Measurements from ENCODE around the gene NUB1. TPM values are rescaled to one million over a fixed set of nuclear protein-coding genes. Genes with fewer than 3 reads are reported as not detected.

Gene NUB1
- total RNA-seq, 1 donor from 2014 or later: 41.6 TPM

DNA sequence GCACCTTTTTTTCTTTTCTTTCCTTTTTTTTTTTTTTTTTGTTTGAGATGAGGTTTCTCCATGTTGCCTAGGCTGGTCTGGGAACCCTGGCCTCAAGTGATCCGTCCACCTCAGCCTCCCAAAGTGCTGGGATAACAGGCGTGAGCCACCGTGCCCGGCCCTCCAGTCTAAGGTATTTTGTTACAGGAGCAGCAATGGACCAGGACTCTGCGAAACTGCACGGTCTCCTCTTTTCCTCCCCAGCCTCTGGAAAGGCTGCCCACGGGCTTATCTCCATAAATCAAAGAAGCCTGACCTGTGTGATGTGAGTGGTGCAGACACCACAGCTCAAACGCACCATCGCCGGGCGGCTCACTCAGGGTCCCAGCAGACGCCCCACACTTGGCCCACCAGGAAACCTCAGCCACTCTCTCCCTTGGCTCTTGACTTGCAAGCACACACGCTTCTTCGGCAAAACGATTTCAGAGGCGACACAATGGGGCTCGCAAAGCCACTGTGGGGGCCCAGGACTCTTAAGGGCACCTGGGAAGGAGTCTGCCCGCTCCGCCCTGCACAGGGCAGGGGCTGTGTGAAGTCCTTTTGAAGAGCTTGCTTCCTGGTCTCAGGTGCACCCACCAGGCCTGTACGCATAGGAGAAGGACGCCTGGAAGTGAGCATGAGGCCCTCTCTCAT lies 47.6 kb downstream of the NUB1 start:
- H3K4me3 Mint-ChIP-seq (ENCODE audit: unreplicated experiment): no peak overlapping the region
- H3K27me3 Mint-ChIP-seq (ENCODE audit: low read depth, unreplicated experiment): peaks cover 69% of the 10 kb centered on the region
- H3K79me2 ChIP-seq (ENCODE audit: insufficient read depth, low read length): no peaks in the 10 kb centered on the region
- no peak overlapping the region for H3K9ac ChIP-seq (ENCODE audit: low read length)
- no peak overlapping the region for H3K27ac ChIP-seq (ENCODE audit: low read depth, low read length)
- H2AFZ ChIP-seq (ENCODE audit: low read depth, low read length): no peak overlapping the region
- no peaks in the 10 kb centered on the region for H3K36me3 ChIP-seq (ENCODE audit: insufficient read depth, low read length)
- FAIRE-seq: no peak
- H3K4me1 ChIP-seq (ENCODE audit: insufficient read depth, low read length): no peaks in the 10 kb centered on the region
- H3K9me3 Mint-ChIP-seq (ENCODE audit: unreplicated experiment): peaks cover 2% of the 10 kb centered on the region
- peaks cover 6% of the 10 kb centered on the region for H3K4me1 Mint-ChIP-seq (ENCODE audit: low read depth, unreplicated experiment)
- no peak for DNase-seq (ENCODE audit: low read depth)
- H3K36me3 Mint-ChIP-seq (ENCODE audit: low read depth, unreplicated experiment): peaks cover 2% of the 10 kb centered on the region
- TF ChIP-seq EZH2 (IDR thresholded peaks at IDR 0.05; ENCODE audit: insufficient read depth, low read length) (no peak), CTCF (IDR thresholded peaks at IDR 0.05; ENCODE audit: insufficient read depth, low read depth, low read length) (no peak)
- no peak overlapping the region for H3K4me3 ChIP-seq (ENCODE audit: insufficient read depth, low read depth, low read length)
- no peak overlapping the region for H3K27ac Mint-ChIP-seq (ENCODE audit: unreplicated experiment)
- H3K27me3 ChIP-seq (ENCODE audit: insufficient read depth, low read length): peaks cover 12% of the 10 kb centered on the region
- no peaks in the 10 kb centered on the region for H4K20me1 ChIP-seq (ENCODE audit: insufficient read depth, low read length)
- no peaks in the 10 kb centered on the region for H3K9me3 ChIP-seq (ENCODE audit: insufficient read depth, low read depth, low read length)
- H3K4me2 ChIP-seq (ENCODE audit: low read length): no peak overlapping the region

- H3K36me3 Mint-ChIP-seq (ENCODE audit: low read depth, unreplicated experiment): peaks cover 2% of the 10 kb centered on the region
- no peak for TF ChIP-seq EZH2 (IDR thresholded peaks at IDR 0.05; ENCODE audit: insufficient read depth, low read length)
- no peak for TF ChIP-seq CTCF (IDR thresholded peaks at IDR 0.05; ENCODE audit: insufficient read depth, low read depth, low read length)
- H3K9me3 ChIP-seq (ENCODE audit: insufficient read depth, low read depth, low read length): no peaks in the 10 kb centered on the region
- H3K36me3 ChIP-seq (ENCODE audit: insufficient read depth, low read length): no peaks in the 10 kb centered on the region
- no peak overlapping the region for H3K9ac ChIP-seq (ENCODE audit: low read length)
- H2AFZ ChIP-seq (ENCODE audit: low read depth, low read length): no peak overlapping the region
- H3K4me3 Mint-ChIP-seq (ENCODE audit: unreplicated experiment): no peak overlapping the region
- FAIRE-seq (no peak), DNase-seq (ENCODE audit: low read depth) (no peak)
- H3K4me1 Mint-ChIP-seq (ENCODE audit: low read depth, unreplicated experiment): peaks cover 6% of the 10 kb centered on the region
- H3K4me2 ChIP-seq (ENCODE audit: low read length): no peak overlapping the region
- H3K27me3 ChIP-seq (ENCODE audit: insufficient read depth, low read length): peaks cover 5% of the 10 kb centered on the region
- H4K20me1 ChIP-seq (ENCODE audit: insufficient read depth, low read length): no peaks in the 10 kb centered on the region
- no peaks in the 10 kb centered on the region for H3K9me3 Mint-ChIP-seq (ENCODE audit: unreplicated experiment)
- H3K27ac Mint-ChIP-seq (ENCODE audit: unreplicated experiment): no peak overlapping the region
- no peaks in the 10 kb centered on the region for H3K79me2 ChIP-seq (ENCODE audit: insufficient read depth, low read length)
- H3K4me3 ChIP-seq (ENCODE audit: insufficient read depth, low read depth, low read length): no peak overlapping the region
- H3K27ac ChIP-seq (ENCODE audit: low read depth, low read length): no peak overlapping the region
- no peaks in the 10 kb centered on the region for H3K4me1 ChIP-seq (ENCODE audit: insufficient read depth, low read length)
- H3K27me3 Mint-ChIP-seq (ENCODE audit: low read depth, unreplicated experiment): peaks cover 68% of the 10 kb centered on the region
Measured at GRCh38 chr7:151389768-151390597, 48.4 kb downstream of the NUB1 start.

All from astrocyte (in vitro differentiated cells and primary cell).